NCI-H226 (cell line): ENCODE data around the gene CCT6A.
A peak's percentile ranks its signal among the peaks of the same experiment; 100 is the strongest.
"Not testable (repeated sequence)": the region's sequence is repeated elsewhere in the genome, so short reads cannot be mapped to it uniquely, and the experiment has no call there.

Experiments
- DNase-seq: peaks from one replicate; pipeline ENCODE4 v3.0.0-alpha.2; 2015

The CCT6A gene

DNA sequence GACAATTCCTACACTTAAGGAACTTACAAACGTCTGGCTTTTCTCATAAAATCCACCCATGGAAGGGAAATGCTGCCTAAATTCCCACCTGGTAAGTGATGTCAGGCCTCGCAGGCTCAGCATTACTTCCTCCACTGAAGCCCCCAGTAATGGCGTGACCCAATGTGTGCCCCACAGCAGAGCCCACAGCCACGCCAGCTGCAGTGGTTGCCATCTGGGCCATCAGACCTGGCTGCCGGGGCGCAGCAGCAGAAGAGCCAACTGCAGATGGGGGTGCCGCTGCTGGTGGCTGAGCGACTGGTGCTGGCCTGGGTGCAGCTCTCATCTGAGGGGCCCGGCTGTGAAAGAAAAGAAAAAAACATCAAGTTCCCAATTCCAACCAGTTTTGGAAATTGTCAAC is 52.6 kb downstream of the CCT6A start:
- not testable (repeated sequence) for DNase-seq

- peak; percentile 36 for DNase-seq
Observed at GRCh38 chr7:56105508-56105907, 53.9 kb downstream of the CCT6A start.

DNA sequence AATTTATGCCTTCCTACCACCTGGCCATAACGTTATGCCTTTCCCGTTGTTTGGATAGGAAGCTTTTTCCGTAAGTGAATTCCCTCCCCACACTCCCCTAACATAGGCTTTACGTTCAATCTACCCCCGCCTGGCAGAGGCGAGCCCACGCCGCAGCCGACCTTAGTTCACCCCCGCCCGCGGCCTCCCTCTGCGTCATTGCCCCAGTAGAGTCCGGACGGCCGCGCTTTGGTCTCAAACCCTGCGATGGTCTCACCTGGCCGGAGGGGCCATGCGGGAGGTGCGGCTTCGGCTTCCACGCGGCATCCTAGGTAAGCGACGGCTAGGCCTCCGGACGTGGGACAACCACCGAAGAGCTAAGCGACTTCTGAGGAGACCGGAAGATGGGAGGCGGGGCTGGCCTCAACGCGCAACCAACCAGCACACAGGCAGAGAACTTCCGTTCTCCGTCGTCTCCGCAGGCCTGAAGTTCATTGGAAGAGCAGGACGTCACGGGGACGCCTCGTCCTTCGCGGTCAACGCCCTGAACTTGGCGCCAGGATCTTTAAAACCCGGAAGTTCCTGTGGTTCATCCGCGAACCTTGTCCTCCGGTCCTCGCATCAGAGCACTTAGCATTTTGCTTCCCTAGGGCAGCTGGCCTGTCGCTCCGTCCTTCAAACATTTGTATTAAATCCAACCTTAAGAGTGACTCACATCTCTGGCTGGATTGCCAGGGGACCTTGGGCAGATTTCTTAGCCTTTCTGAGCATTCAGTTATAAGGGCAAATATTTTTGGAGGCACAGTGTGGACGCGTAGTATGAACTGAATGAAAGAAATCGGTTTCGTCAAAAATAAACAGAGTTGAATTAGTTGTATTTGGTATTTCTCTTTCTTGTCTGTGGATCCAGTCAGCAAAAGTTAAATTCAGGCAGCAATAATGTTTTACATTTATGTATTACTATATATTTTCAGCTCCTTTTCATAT is 54.8 kb downstream of the CCT6A start, which contains the start of gene CHCHD2:
CHCHD2 (minus strand) TSS at position 369 of the 966 bp plus-strand sequence; CDS start at position 306, 63 bp downstream.
- peak; percentile 97 for DNase-seq

GRCh38 chr7:56107954-56108258 is 56.3 kb downstream of the CCT6A start:
- no peak for DNase-seq

- DNase-seq, result no peak
Observed at GRCh38 chr7:56110611-56111010, 59.0 kb downstream of the CCT6A start.

GRCh38 chr7:56112244-56112643 is 60.7 kb downstream of the CCT6A start:
- not testable (repeated sequence) for DNase-seq
